Measurements from ENCODE around the gene PTPRN2. TPM values are rescaled to one million over a fixed set of nuclear protein-coding genes. Genes with fewer than 3 reads are reported as not detected.
"Not testable (repeated sequence)": the region's sequence is repeated elsewhere in the genome, so short reads cannot be mapped to it uniquely, and the experiment has no call there.

PTPRN2 gene
- total RNA-seq, 4 donors from 2014 or later, result 2.0 to 9.5 (median 2.6) TPM

DNA sequence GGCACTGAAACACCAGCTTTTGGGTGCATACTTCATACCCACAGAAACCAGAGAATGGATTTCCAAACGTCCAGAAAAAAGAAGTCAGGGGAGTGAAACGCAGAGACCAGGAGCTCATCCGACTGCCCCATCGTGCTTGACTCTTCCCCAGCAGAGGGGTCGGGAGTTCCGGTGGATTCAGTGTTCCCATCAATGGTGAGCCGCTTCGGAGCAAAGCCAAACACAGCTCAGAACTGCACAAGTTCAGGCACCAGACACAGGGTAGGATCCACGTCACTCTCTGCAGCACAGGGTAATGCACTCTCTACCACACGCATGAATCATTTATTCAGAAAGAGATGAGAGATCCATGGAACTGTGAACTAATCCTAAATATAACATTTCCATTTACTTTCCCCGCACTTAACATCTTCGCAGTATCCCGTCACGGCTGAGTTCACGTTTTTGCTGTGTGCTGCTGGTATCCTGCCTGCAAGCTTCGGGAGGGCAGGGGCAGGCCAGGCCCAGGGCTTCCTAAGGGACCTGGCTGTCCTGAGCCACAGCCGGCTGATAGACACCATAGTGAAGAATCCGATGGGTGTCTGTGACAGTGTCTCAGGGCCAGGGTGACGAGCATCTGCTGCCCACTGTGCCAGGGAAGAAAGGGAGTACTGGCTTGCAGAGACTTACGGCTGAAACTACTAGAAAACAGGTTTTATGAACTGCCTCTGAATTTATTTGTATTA, 545.3 kb downstream of the PTPRN2 start:
- ATAC-seq (ENCODE audit: low FRiP score), result no peak

GRCh38 chr7:158040199-158040598, 547.4 kb downstream of the PTPRN2 start:
- ATAC-seq (ENCODE audit: low FRiP score), result no peak
- TF ChIP-seq, protein P1, sequence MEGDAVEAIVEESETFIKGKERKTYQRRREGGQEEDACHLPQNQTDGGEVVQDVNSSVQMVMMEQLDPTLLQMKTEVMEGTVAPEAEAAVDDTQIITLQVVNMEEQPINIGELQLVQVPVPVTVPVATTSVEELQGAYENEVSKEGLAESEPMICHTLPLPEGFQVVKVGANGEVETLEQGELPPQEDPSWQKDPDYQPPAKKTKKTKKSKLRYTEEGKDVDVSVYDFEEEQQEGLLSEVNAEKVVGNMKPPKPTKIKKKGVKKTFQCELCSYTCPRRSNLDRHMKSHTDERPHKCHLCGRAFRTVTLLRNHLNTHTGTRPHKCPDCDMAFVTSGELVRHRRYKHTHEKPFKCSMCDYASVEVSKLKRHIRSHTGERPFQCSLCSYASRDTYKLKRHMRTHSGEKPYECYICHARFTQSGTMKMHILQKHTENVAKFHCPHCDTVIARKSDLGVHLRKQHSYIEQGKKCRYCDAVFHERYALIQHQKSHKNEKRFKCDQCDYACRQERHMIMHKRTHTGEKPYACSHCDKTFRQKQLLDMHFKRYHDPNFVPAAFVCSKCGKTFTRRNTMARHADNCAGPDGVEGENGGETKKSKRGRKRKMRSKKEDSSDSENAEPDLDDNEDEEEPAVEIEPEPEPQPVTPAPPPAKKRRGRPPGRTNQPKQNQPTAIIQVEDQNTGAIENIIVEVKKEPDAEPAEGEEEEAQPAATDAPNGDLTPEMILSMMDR (IDR thresholded peaks at IDR 0.05), result no peak

More for the DNA sequence above, 545.3 kb downstream of the PTPRN2 start:
- TF ChIP-seq, protein P1 (IDR thresholded peaks at IDR 0.05), result no peak
- no peak for DNase-seq (ENCODE audit: low spot score)

DNA sequence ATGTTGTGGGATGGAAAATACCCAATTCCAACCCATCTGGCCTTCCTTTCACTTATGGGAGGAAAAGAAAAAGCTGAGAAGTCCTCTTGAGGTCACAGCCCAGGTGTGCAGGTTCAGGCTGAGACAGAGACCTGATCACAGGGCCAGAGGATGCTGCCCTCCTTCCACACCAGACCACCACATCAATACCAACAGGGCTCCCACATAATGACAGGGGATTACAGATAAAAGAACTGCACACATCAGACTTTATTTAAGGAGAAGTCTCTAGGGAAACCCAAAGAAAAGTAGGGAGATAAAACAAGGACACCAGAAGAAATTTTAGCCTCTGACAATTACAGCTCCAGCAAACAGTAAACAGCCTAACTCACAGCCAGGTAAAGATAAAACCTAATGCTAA, 548.4 kb downstream of the PTPRN2 start:
- ATAC-seq (ENCODE audit: low FRiP score) (no peak), DNase-seq (ENCODE audit: low spot score) (no peak)
- TF ChIP-seq, protein P1 (IDR thresholded peaks at IDR 0.05), result no peak

More at GRCh38 chr7:158040199-158040598, 547.4 kb downstream of the PTPRN2 start:
- no peak for DNase-seq (ENCODE audit: low spot score)

DNA sequence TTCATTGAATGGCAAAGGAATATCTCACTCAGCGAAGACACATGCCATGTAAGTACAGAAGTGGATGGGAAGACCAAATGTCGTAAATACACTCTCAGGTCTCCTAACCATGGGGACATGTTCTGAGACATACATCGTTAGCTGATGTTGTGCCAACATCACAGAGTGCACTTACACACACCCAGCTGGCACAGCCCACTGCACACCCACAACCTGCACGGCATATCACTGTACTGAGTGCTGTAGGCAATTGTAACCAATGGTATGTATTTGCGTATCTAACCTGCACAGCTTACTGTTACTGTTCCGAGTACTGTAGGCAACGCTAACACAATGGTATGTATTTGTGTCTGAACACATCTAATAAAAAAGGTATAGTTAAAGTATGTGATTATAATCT, 550.4 kb downstream of the PTPRN2 start:
- DNase-seq (ENCODE audit: low spot score) (no peak), ATAC-seq (ENCODE audit: low FRiP score) (no peak)
- TF ChIP-seq, protein P1 (IDR thresholded peaks at IDR 0.05), result no peak

DNA sequence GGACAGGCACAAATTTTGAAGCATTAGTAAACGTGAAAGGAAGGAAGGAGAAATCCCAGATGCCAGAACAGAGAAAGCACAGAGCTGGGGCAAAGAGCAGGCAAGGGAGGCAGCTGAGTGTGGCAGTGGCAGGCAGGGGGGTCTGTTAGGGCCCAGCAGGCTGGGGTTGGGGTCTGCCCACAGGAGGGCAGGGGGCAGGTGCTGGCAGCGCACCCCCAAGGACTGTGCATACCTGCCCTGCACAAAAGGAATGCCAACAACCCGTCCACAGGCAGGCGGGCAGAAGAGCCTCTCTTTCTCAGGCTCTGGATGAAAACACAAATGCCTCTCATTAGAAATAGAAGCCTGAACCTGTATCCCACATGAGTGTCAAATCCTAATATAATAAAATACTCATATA, 552.3 kb downstream of the PTPRN2 start:
- ATAC-seq (ENCODE audit: low FRiP score) (no peak), DNase-seq (ENCODE audit: low spot score) (no peak)
- TF ChIP-seq, protein P1 (IDR thresholded peaks at IDR 0.05), result no peak

- no peak for DNase-seq (ENCODE audit: low spot score)
- TF ChIP-seq, protein P1 (IDR thresholded peaks at IDR 0.05), result no peak
- ATAC-seq (ENCODE audit: low FRiP score), result no peak
Observed at GRCh38 chr7:158034571-158034970, 553.1 kb downstream of the PTPRN2 start.

GRCh38 chr7:158033925-158034324, 553.7 kb downstream of the PTPRN2 start:
- not testable (repeated sequence) for ATAC-seq (ENCODE audit: low FRiP score); DNase-seq (ENCODE audit: low spot score)

Measured in omental fat pad (tissue), 4 donors.